Measurements from ENCODE around the gene COQ10A.
A peak's percentile ranks its signal among the peaks of the same experiment; 100 is the strongest.

- TF ChIP-seq RFX5 (IDR thresholded peaks at IDR 0.05; ENCODE audit: low read depth, low read length) (no peak), MAX (CRISPR knock-in tag; IDR thresholded peaks at IDR 0.05) (peak; percentile 81), SIX5 (IDR thresholded peaks at IDR 0.05; ENCODE audit: borderline replicate concordance in 1 of 2, insufficient read depth in 1 of 2, low read depth in 1 of 2, low read length in 2 of 2) (no peak), CSDE1 (IDR thresholded peaks at IDR 0.05) (no peak), TRIM28 (IDR thresholded peaks at IDR 0.05) (no peak), CTCF (IDR thresholded peaks at IDR 0.05 in 2 of 3, conservative IDR thresholded peaks at IDR 0.05 in 1 of 3; ENCODE audit: insufficient read depth in 2 of 3, low read depth in 1 of 3, low read length in 3 of 3) (peak; percentile 81 to 96 (median 81)), XRCC5 (IDR thresholded peaks at IDR 0.05; ENCODE audit: low read depth, low read length) (peak; percentile 95)
- TF ChIP-seq, protein P1, sequence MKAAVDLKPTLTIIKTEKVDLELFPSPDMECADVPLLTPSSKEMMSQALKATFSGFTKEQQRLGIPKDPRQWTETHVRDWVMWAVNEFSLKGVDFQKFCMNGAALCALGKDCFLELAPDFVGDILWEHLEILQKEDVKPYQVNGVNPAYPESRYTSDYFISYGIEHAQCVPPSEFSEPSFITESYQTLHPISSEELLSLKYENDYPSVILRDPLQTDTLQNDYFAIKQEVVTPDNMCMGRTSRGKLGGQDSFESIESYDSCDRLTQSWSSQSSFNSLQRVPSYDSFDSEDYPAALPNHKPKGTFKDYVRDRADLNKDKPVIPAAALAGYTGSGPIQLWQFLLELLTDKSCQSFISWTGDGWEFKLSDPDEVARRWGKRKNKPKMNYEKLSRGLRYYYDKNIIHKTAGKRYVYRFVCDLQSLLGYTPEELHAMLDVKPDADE (conservative IDR thresholded peaks at IDR 0.05; ENCODE audit: control insufficient read depth, low read depth, low read length), result no peak; the same call in 1 of the 2 replicates
Measured at GRCh38 chr12:56224102-56224701, 42.5 kb upstream of the COQ10A start, which contains the start of gene NABP2.

Data from K562 (cell line).